NT2/D1 (cell line): ENCODE results near the gene ZFHX2.
A peak's percentile ranks its signal among the peaks of the same experiment; 100 is the strongest.

Experiments used
- DNase-seq: peaks from one replicate; pipeline ENCODE4 v3.0.0-alpha.2; 2011; ENCODE audit warnings: low read depth, low spot score
- H3K27me3 ChIP-seq: 2 replicates; pipeline ENCODE4 v1.6.0; 2011; ENCODE audit warnings: mild to moderate bottlenecking; ENCODE audit not compliant: insufficient read length, insufficient read depth
- H3K36me3 ChIP-seq: 2 replicates; pipeline ENCODE4 v1.6.1; 2011; ENCODE audit warnings: mild to moderate bottlenecking, low read length, mixed read lengths; ENCODE audit not compliant: insufficient read depth, insufficient read length
- H3K4me1 ChIP-seq: 2 replicates; pipeline ENCODE4 v1.5.1; 2011; ENCODE audit not compliant: insufficient read depth, insufficient read length
- H3K4me3 ChIP-seq: 2 replicates; pipeline ENCODE4 v1.5.1; 2011; ENCODE audit warnings: low read depth; ENCODE audit not compliant: insufficient read length
- H3K9ac ChIP-seq: 2 replicates; pipeline ENCODE4 v1.6.0; 2011; ENCODE audit warnings: low read depth; ENCODE audit not compliant: insufficient read length
- H3K9me3 ChIP-seq: 2 replicates; pipeline ENCODE4 v1.5.1; 2011; ENCODE audit warnings: mild to moderate bottlenecking, low read length; ENCODE audit not compliant: insufficient read depth
- SUZ12 ChIP-seq: IDR thresholded peaks from 2 replicates; pipeline ENCODE4 v1.6.1; 2011; ENCODE audit not compliant: insufficient read length, insufficient read depth; ENCODE audit errors: extremely low read depth
- YY1 ChIP-seq: IDR thresholded peaks from 2 replicates; pipeline ENCODE4 v1.6.1; 2011; ENCODE audit not compliant: insufficient read length, insufficient read depth
- ZNF274 ChIP-seq: IDR thresholded peaks from 2 replicates; pipeline ENCODE4 v1.6.1; 2011; ENCODE audit warnings: mild to moderate bottlenecking, low read depth, low read length

The ZFHX2 gene

GRCh38 chr14:23559926-23560520 lies 8.5 kb upstream of the ZFHX2 start:
- Histone ChIP-seq H3K4me3 (no peak overlapping the region), H3K27me3 (no peaks in the 10 kb centered on the region), H3K36me3 (peaks cover 72% of the 10 kb centered on the region), H3K4me1 (peaks cover 6% of the 10 kb centered on the region), H3K9me3 (no peaks in the 10 kb centered on the region), H3K9ac (peak overlapping the region; percentile 43)
- no peak for DNase-seq
- TF ChIP-seq ZNF274 (no peak), SUZ12 (no peak), YY1 (no peak)

GRCh38 chr14:23559010-23559925 lies 7.7 kb upstream of the ZFHX2 start:
- H3K27me3 ChIP-seq, result no peaks in the 10 kb centered on the region
- no peak overlapping the region for H3K4me3 ChIP-seq
- peaks cover 65% of the 10 kb centered on the region for H3K36me3 ChIP-seq
- DNase-seq, result no peak
- H3K4me1 ChIP-seq, result peaks cover 6% of the 10 kb centered on the region
- TF ChIP-seq SUZ12 (no peak), ZNF274 (no peak), YY1 (no peak)
- H3K9ac ChIP-seq, result no peak overlapping the region
- no peaks in the 10 kb centered on the region for H3K9me3 ChIP-seq

- Histone ChIP-seq H3K9me3 (no peaks in the 10 kb centered on the region), H3K4me3 (no peak overlapping the region), H3K4me1 (peaks cover 6% of the 10 kb centered on the region), H3K36me3 (peaks cover 57% of the 10 kb centered on the region), H3K9ac (no peak overlapping the region), H3K27me3 (no peaks in the 10 kb centered on the region)
- TF ChIP-seq ZNF274 (no peak), YY1 (no peak), SUZ12 (no peak)
- no peak for DNase-seq
These were observed 6.9 kb upstream of the ZFHX2 start for GRCh38 chr14:23558346-23559009.

GRCh38 chr14:23557946-23558345 lies 6.4 kb upstream of the ZFHX2 start:
- Histone ChIP-seq H3K27me3 (no peaks in the 10 kb centered on the region), H3K36me3 (peaks cover 51% of the 10 kb centered on the region), H3K9ac (no peak overlapping the region), H3K4me1 (peaks cover 6% of the 10 kb centered on the region), H3K4me3 (no peak overlapping the region), H3K9me3 (no peaks in the 10 kb centered on the region)
- DNase-seq, result no peak
- no peak for TF ChIP-seq SUZ12
- no peak for TF ChIP-seq YY1
- TF ChIP-seq ZNF274, result no peak

- H3K4me3 ChIP-seq, result no peak overlapping the region
- H3K36me3 ChIP-seq, result peaks cover 51% of the 10 kb centered on the region
- no peak for TF ChIP-seq YY1
- no peak for TF ChIP-seq SUZ12
- no peak for TF ChIP-seq ZNF274
- H3K9ac ChIP-seq, result no peak overlapping the region
- H3K4me1 ChIP-seq, result peaks cover 6% of the 10 kb centered on the region
- no peaks in the 10 kb centered on the region for H3K9me3 ChIP-seq
- no peak for DNase-seq
- H3K27me3 ChIP-seq, result no peaks in the 10 kb centered on the region
These were observed 6.0 kb upstream of the ZFHX2 start for GRCh38 chr14:23557521-23557920.

- peak overlapping the region; percentile 82 for H3K4me3 ChIP-seq
- H3K9me3 ChIP-seq, result no peaks in the 10 kb centered on the region
These were observed 5.3 kb upstream of the ZFHX2 start for GRCh38 chr14:23556700-23557440.

More at GRCh38 chr14:23556700-23557440, 5.3 kb upstream of the ZFHX2 start:
- no peak for DNase-seq
- TF ChIP-seq SUZ12 (no peak), YY1 (no peak), ZNF274 (no peak)
- H3K4me1 ChIP-seq, result peaks cover 6% of the 10 kb centered on the region
- H3K27me3 ChIP-seq, result no peaks in the 10 kb centered on the region
- H3K36me3 ChIP-seq, result peaks cover 45% of the 10 kb centered on the region
- H3K9ac ChIP-seq, result peak overlapping the region; percentile 88
